Mesendoderm (in vitro differentiated cells): ENCODE data around the gene DUSP8.
A peak's percentile ranks its signal among the peaks of the same experiment; 100 is the strongest.
"Not testable (repeated sequence)": the region's sequence is repeated elsewhere in the genome, so short reads cannot be mapped to it uniquely, and the experiment has no call there.

Experiments
- DNase-seq: peaks from one replicate; pipeline ENCODE4 v3.0.0; 2013
- H2AK5ac ChIP-seq: 2 replicates; pipeline ENCODE4 v1.6.1; 2013; ENCODE audit warnings: low read length, inconsistent platforms
- H2BK120ac ChIP-seq: 2 replicates; pipeline ENCODE4 v1.6.1; 2013; ENCODE audit warnings: low read depth, mild to moderate bottlenecking, low read length, moderate library complexity, mixed read lengths
- H2BK15ac ChIP-seq: replicated peaks from 2 replicates; pipeline ENCODE4 v1.6.1; 2013; ENCODE audit warnings: low read depth, mild to moderate bottlenecking, moderate library complexity
- H2BK5ac ChIP-seq: 2 replicates; pipeline ENCODE4 v1.6.1; 2013; ENCODE audit warnings: low read length, inconsistent platforms
- H3K18ac ChIP-seq: 2 replicates; pipeline ENCODE4 v1.6.1; 2013; ENCODE audit warnings: mild to moderate bottlenecking, low read length, mixed read lengths
- H3K23ac ChIP-seq: one replicate; pipeline ENCODE4 v1.6.1; 2013; ENCODE audit warnings: low read length
- H3K27ac ChIP-seq: 2 replicates; pipeline ENCODE4 v1.5.1; 2013; ENCODE audit warnings: low read depth, mild to moderate bottlenecking, inconsistent platforms, low read length, moderate library complexity
- H3K27me3 ChIP-seq: 2 replicates; pipeline ENCODE4 v1.6.1; 2013; ENCODE audit warnings: low read length, control low read depth, mild to moderate bottlenecking, inconsistent platforms; ENCODE audit not compliant: insufficient read depth, poor library complexity
- H3K36me3 ChIP-seq: 2 replicates; pipeline ENCODE4 v1.6.1; 2013; ENCODE audit warnings: low read length, inconsistent platforms; ENCODE audit not compliant: control insufficient read depth, insufficient read depth
- H3K4ac ChIP-seq: one replicate; pipeline ENCODE4 v1.6.1; 2013; ENCODE audit warnings: low read depth, mild to moderate bottlenecking, low read length, moderate library complexity
- H3K4me1 ChIP-seq: 2 replicates; pipeline ENCODE4 v1.6.1; 2013; ENCODE audit warnings: low read depth, low read length, inconsistent platforms; ENCODE audit not compliant: control insufficient read depth
- H3K4me2 ChIP-seq: 2 replicates; pipeline ENCODE4 v1.6.1; 2013; ENCODE audit warnings: low read length
- H3K4me3 ChIP-seq: 2 replicates; pipeline ENCODE4 v1.5.1; 2013; ENCODE audit warnings: mild to moderate bottlenecking, low read length
- H3K56ac ChIP-seq: one replicate; pipeline ENCODE4 v1.6.1; 2013; ENCODE audit warnings: low read length
- H3K79me1 ChIP-seq: 2 replicates; pipeline ENCODE4 v1.6.1; 2013; ENCODE audit warnings: low read length, inconsistent platforms
- H3K79me2 ChIP-seq: 2 replicates; pipeline ENCODE4 v1.6.1; 2013; ENCODE audit warnings: mild to moderate bottlenecking, low read length; ENCODE audit not compliant: control insufficient read depth, insufficient read depth
- H3K9ac ChIP-seq: 2 replicates; pipeline ENCODE4 v1.6.1; 2013; ENCODE audit warnings: low read length, inconsistent platforms
- H4K5ac ChIP-seq: one replicate; pipeline ENCODE4 v1.6.1; 2013; ENCODE audit warnings: low read length
- H4K8ac ChIP-seq: one replicate; pipeline ENCODE4 v1.6.1; 2013; ENCODE audit warnings: low read depth, mild to moderate bottlenecking, control low read depth, low read length, moderate library complexity
- WGBS: extraction: QIAGEN DNeasy Blood & Tissue Kit; methylation state at CpG from one replicate; pipeline ENCODE4 v1.1.7; 2013; ENCODE audit warnings: low lambda C conversion rate, missing lambda C conversion rate; ENCODE audit not compliant: insufficient coverage; ENCODE audit errors: extremely low coverage; 5-methylcytosine and 5-hydroxymethylcytosine counted together

Gene DUSP8

GRCh38 chr11:1513326-1514296, 58.5 kb downstream of the DUSP8 start:
- Histone ChIP-seq H4K5ac (no peak overlapping the region), H3K4me2 (no peak overlapping the region), H3K56ac (no peak overlapping the region), H3K4ac (no peak overlapping the region), H3K27me3 (no peaks in the 10 kb centered on the region), H3K79me1 (peaks cover 14% of the 10 kb centered on the region), H3K18ac (no peak overlapping the region), H2BK120ac (no peak overlapping the region), H2BK15ac (no peak overlapping the region), H3K4me1 (no peaks in the 10 kb centered on the region), H3K27ac (no peak overlapping the region), H3K36me3 (no peaks in the 10 kb centered on the region), H3K9ac (no peak overlapping the region), H2BK5ac (no peak overlapping the region), H3K23ac (no peak overlapping the region), H3K4me3 (no peak overlapping the region), H2AK5ac (no peak overlapping the region), H4K8ac (no peak overlapping the region), H3K79me2 (no peaks in the 10 kb centered on the region)
- WGBS: no CpG with 5 or more reads among the region's 23 CpGs
- no peak for DNase-seq

- not testable (repeated sequence) for H3K27ac ChIP-seq, H4K8ac ChIP-seq, H3K4me1 ChIP-seq, H3K56ac ChIP-seq, H3K36me3 ChIP-seq, H3K4ac ChIP-seq, H2BK120ac ChIP-seq, H4K5ac ChIP-seq, H3K18ac ChIP-seq, H3K4me3 ChIP-seq, H3K9ac ChIP-seq, H3K27me3 ChIP-seq, H2AK5ac ChIP-seq, H3K79me2 ChIP-seq, H2BK15ac ChIP-seq, H3K4me2 ChIP-seq, H2BK5ac ChIP-seq, H3K23ac ChIP-seq
- WGBS: no CpG with 5 or more reads among the region's 9 CpGs
- H3K79me1 ChIP-seq: peaks cover 15% of the 10 kb centered on the region
- DNase-seq: peak; percentile 76
These were observed 59.4 kb downstream of the DUSP8 start for GRCh38 chr11:1512531-1513258.

- Histone ChIP-seq H2BK5ac (no peak overlapping the region), H3K27ac (no peak overlapping the region), H3K9ac (no peak overlapping the region), H3K36me3 (no peaks in the 10 kb centered on the region), H3K27me3 (no peaks in the 10 kb centered on the region), H2BK120ac (no peak overlapping the region), H4K8ac (no peak overlapping the region), H3K79me1 (peaks cover 15% of the 10 kb centered on the region), H3K56ac (no peak overlapping the region), H4K5ac (no peak overlapping the region), H3K79me2 (peaks cover under 1% of the 10 kb centered on the region), H3K23ac (no peak overlapping the region), H3K4me1 (peaks cover 3% of the 10 kb centered on the region), H2BK15ac (no peak overlapping the region), H3K4me2 (no peak overlapping the region), H3K4ac (no peak overlapping the region), H2AK5ac (no peak overlapping the region), H3K4me3 (no peak overlapping the region), H3K18ac (no peak overlapping the region)
- DNase-seq: no peak
- no CpG with 5 or more reads among the region's 12 CpGs for WGBS
These were observed 60.1 kb downstream of the DUSP8 start for GRCh38 chr11:1511937-1512496.

- H3K23ac ChIP-seq: no peak overlapping the region
- H3K4me1 ChIP-seq: peaks cover 3% of the 10 kb centered on the region
- H3K4ac ChIP-seq: no peak overlapping the region
- no peak overlapping the region for H3K4me3 ChIP-seq
- no peak overlapping the region for H3K9ac ChIP-seq
- H3K36me3 ChIP-seq: no peaks in the 10 kb centered on the region
- no peak for DNase-seq
- no peak overlapping the region for H3K18ac ChIP-seq
- H3K27me3 ChIP-seq: no peaks in the 10 kb centered on the region
- H4K8ac ChIP-seq: no peak overlapping the region
- peaks cover 5% of the 10 kb centered on the region for H3K79me2 ChIP-seq
- no peak overlapping the region for H3K27ac ChIP-seq
- H2AK5ac ChIP-seq: no peak overlapping the region
- H3K4me2 ChIP-seq: no peak overlapping the region
- peak overlapping the region; percentile 25 for H3K56ac ChIP-seq
- H2BK5ac ChIP-seq: no peak overlapping the region
- no CpG with 5 or more reads among the region's 11 CpGs for WGBS
- H4K5ac ChIP-seq: no peak overlapping the region
- peaks cover 22% of the 10 kb centered on the region for H3K79me1 ChIP-seq
- no peak overlapping the region for H2BK120ac ChIP-seq
- no peak overlapping the region for H2BK15ac ChIP-seq
These were observed 61.1 kb downstream of the DUSP8 start for GRCh38 chr11:1510928-1511327.

GRCh38 chr11:1510351-1510750, 61.7 kb downstream of the DUSP8 start:
- not testable (repeated sequence) for H3K4ac ChIP-seq, DNase-seq, H3K4me2 ChIP-seq, H2BK15ac ChIP-seq, H3K4me1 ChIP-seq, H3K4me3 ChIP-seq, H3K23ac ChIP-seq, H2BK120ac ChIP-seq, H3K27ac ChIP-seq, H3K79me2 ChIP-seq, H3K56ac ChIP-seq, H3K27me3 ChIP-seq, H3K9ac ChIP-seq, H4K8ac ChIP-seq, H2BK5ac ChIP-seq, H2AK5ac ChIP-seq, H4K5ac ChIP-seq, H3K36me3 ChIP-seq, H3K18ac ChIP-seq
- no CpG with 5 or more reads among the region's 18 CpGs for WGBS
- peaks cover 22% of the 10 kb centered on the region for H3K79me1 ChIP-seq
